GM23248 (cell line): ENCODE results near the gene POLA1. TPM values are rescaled to one million over a fixed set of nuclear protein-coding genes. Genes with fewer than 3 reads are reported as not detected.
A peak's percentile ranks its signal among the peaks of the same experiment; 100 is the strongest.

ENCODE experiments used
- DNase-seq: peaks from one replicate; pipeline ENCODE4 v3.0.0-alpha.2; 2015
- H2AFZ ChIP-seq: fragments of 200-600 bp; sonication (generic); 2 replicates; pipeline ENCODE4 v1.6.1; 2016; ENCODE audit warnings: antibody characterized with exemption
- H3F3A ChIP-seq: fragments of 200-600 bp; sonication (generic); 2 replicates; pipeline ENCODE4 v1.6.1; 2016; ENCODE audit warnings: mild to moderate bottlenecking, antibody characterized with exemption, mixed run types; ENCODE audit not compliant: insufficient read depth
- H3K27ac ChIP-seq: fragments of 200-600 bp; sonication (generic); 2 replicates; pipeline ENCODE4 v1.5.1; 2016; ENCODE audit warnings: mild to moderate bottlenecking
- H3K27me3 ChIP-seq: fragments of 200-600 bp; sonication (generic); replicated peaks from 2 replicates; pipeline ENCODE4 v1.6.1; 2016; ENCODE audit warnings: mild to moderate bottlenecking; ENCODE audit not compliant: insufficient read depth
- H3K36me3 ChIP-seq: fragments of 200-600 bp; sonication (generic); 2 replicates; pipeline ENCODE4 v1.6.1; 2016; ENCODE audit warnings: low read depth, mild to moderate bottlenecking
- H3K4me1 ChIP-seq: fragments of 200-600 bp; sonication (generic); 2 replicates; pipeline ENCODE4 v1.6.1; 2016; ENCODE audit warnings: mild to moderate bottlenecking; ENCODE audit not compliant: insufficient read depth
- H3K4me2 ChIP-seq: fragments of 200-600 bp; sonication (generic); one replicate; pipeline ENCODE4 v1.6.1; 2016; ENCODE audit warnings: mild to moderate bottlenecking; ENCODE audit not compliant: unreplicated experiment
- H3K4me3 ChIP-seq: fragments of 200-600 bp; sonication (generic); 2 replicates; pipeline ENCODE4 v1.5.1; 2016; ENCODE audit warnings: mild to moderate bottlenecking
- H3K79me2 ChIP-seq: fragments of 200-600 bp; sonication (generic); 2 replicates; pipeline ENCODE4 v1.6.1; 2016; ENCODE audit warnings: mild to moderate bottlenecking; ENCODE audit not compliant: insufficient read depth
- H3K9ac ChIP-seq: fragments of 200-600 bp; sonication (generic); 2 replicates; pipeline ENCODE4 v1.6.1; 2016; ENCODE audit warnings: mild to moderate bottlenecking
- H3K9me2 ChIP-seq: fragments of 200-600 bp; sonication (generic); 2 replicates; pipeline ENCODE4 v1.6.1; 2016; ENCODE audit warnings: mixed run types, mild to moderate bottlenecking, moderate library complexity; ENCODE audit not compliant: insufficient read depth
- H3K9me3 ChIP-seq: fragments of 200-600 bp; sonication (generic); one replicate; pipeline ENCODE4 v1.6.1; 2017; ENCODE audit warnings: low read depth
- H4K20me1 ChIP-seq: fragments of 200-600 bp; sonication (generic); 2 replicates; pipeline ENCODE4 v1.6.0; 2016; ENCODE audit not compliant: insufficient read depth
- EZH2 ChIP-seq: fragments of 200-600 bp; sonication (generic); IDR thresholded peaks from 2 replicates; pipeline ENCODE4 v1.6.1; 2018; ENCODE audit warnings: antibody characterized with exemption, mild to moderate bottlenecking; ENCODE audit not compliant: insufficient read depth, poor library complexity, severe bottlenecking
- EZH2phosphoT487 ChIP-seq: fragments of 200-600 bp; sonication (generic); IDR thresholded peaks from 2 replicates; pipeline ENCODE4 v1.6.1; 2018; ENCODE audit warnings: antibody characterized with exemption, moderate library complexity, mild to moderate bottlenecking, low read depth; ENCODE audit not compliant: insufficient read depth
- WGBS, 2 experiments: methylation state at CpG; one replicate each; pipeline ENCODE4 v1.1.6; 2015 to 2017; ENCODE audit warnings: low lambda C conversion rate in 2 of 2, low coverage in 1 of 2; ENCODE audit errors: missing lambda C conversion rate in 2 of 2; 5-methylcytosine and 5-hydroxymethylcytosine counted together
- in situ Hi-C: fragments of 300-500 bp; cut with MboI; formaldehyde crosslinking; loops from 2 replicates; pipeline ENCODE4 v1.15.0; 2020
- polyA plus RNA-seq: library from polyadenylated mRNA; unstranded; fragments of >200 nt; fragmentation: Nextera tagmentation; extraction: Ambion mirVana; gene quantifications from 2 replicates; pipeline ENCODE4 v1.2.1, GENCODE V29; 2016
- total RNA-seq: library from RNA; depleted of rRNA; stranded (reverse); fragments of >200 nt; shearing (Covaris generic); gene quantifications from 2 replicates; pipeline ENCODE4 v1.2.3, GENCODE V29; 2014

The POLA1 gene
- total and polyA plus RNA-seq, 2 experiments from 2014 or later: 4.1 to 6.7 TPM

GRCh38 chrX:24732766-24733500 lies 39.2 kb downstream of the POLA1 start:
- Histone ChIP-seq H3K9me3 (no peaks in the 10 kb centered on the region), H3K79me2 (no peaks in the 10 kb centered on the region), H3K9me2 (no peaks in the 10 kb centered on the region), H3K9ac (no peak overlapping the region), H3K4me2 (no peak overlapping the region), H3K27me3 (no peaks in the 10 kb centered on the region), H3K4me3 (no peak overlapping the region), H4K20me1 (no peaks in the 10 kb centered on the region), H2AFZ (no peak overlapping the region), H3F3A (no peaks in the 10 kb centered on the region), H3K27ac (no peak overlapping the region), H3K4me1 (no peaks in the 10 kb centered on the region), H3K36me3 (no peaks in the 10 kb centered on the region)
- in situ Hi-C loops: no loop called here
- TF ChIP-seq EZH2: no peak
- no peak for TF ChIP-seq EZH2phosphoT487
- DNase-seq: peak; percentile 3
- WGBS, 2 experiments: 58 to 61% methylated on average over 6 of the region's 6 CpGs

GRCh38 chrX:24741330-24741729 lies 47.6 kb downstream of the POLA1 start:
- WGBS, 2 experiments: 93 to 98% methylated on average over 3 of the region's 3 CpGs
- Histone ChIP-seq H3K9me3 (no peaks in the 10 kb centered on the region), H3K4me2 (no peak overlapping the region), H3K79me2 (no peaks in the 10 kb centered on the region), H3K27ac (no peak overlapping the region), H3K4me3 (no peak overlapping the region), H4K20me1 (no peaks in the 10 kb centered on the region), H3K9ac (no peak overlapping the region), H3K27me3 (no peaks in the 10 kb centered on the region), H3K9me2 (no peaks in the 10 kb centered on the region), H3K4me1 (no peaks in the 10 kb centered on the region), H2AFZ (no peak overlapping the region), H3F3A (no peaks in the 10 kb centered on the region), H3K36me3 (no peaks in the 10 kb centered on the region)
- no peak for DNase-seq
- TF ChIP-seq EZH2 (no peak), EZH2phosphoT487 (no peak)
- in situ Hi-C loops: no loop called here

GRCh38 chrX:24748196-24748595 lies 54.5 kb downstream of the POLA1 start:
- WGBS, 2 experiments: 94 to 99% methylated on average over 3 of the region's 3 CpGs
- Histone ChIP-seq H3K9ac (no peak overlapping the region), H4K20me1 (no peaks in the 10 kb centered on the region), H3K36me3 (no peaks in the 10 kb centered on the region), H3K4me3 (no peak overlapping the region), H3K4me1 (no peaks in the 10 kb centered on the region), H3K79me2 (no peaks in the 10 kb centered on the region), H2AFZ (no peak overlapping the region), H3K27ac (no peak overlapping the region), H3K4me2 (no peak overlapping the region), H3K9me3 (no peaks in the 10 kb centered on the region), H3K27me3 (no peaks in the 10 kb centered on the region), H3F3A (no peaks in the 10 kb centered on the region), H3K9me2 (no peaks in the 10 kb centered on the region)
- no peak for TF ChIP-seq EZH2phosphoT487
- no peak for TF ChIP-seq EZH2
- in situ Hi-C loops: no loop called here
- DNase-seq: no peak

GRCh38 chrX:24759786-24760185 lies 66.1 kb downstream of the POLA1 start:
- Histone ChIP-seq H3K9me3 (no peaks in the 10 kb centered on the region), H3K79me2 (no peaks in the 10 kb centered on the region), H4K20me1 (no peaks in the 10 kb centered on the region), H3K36me3 (no peaks in the 10 kb centered on the region), H3K9me2 (no peaks in the 10 kb centered on the region), H3K4me2 (no peak overlapping the region), H3F3A (0 out of 2 replicates have a peak, but pooled peaks cover 14% of the 10 kb centered on the region), H3K4me3 (no peak overlapping the region), H3K27me3 (no peaks in the 10 kb centered on the region), H3K4me1 (peaks cover 11% of the 10 kb centered on the region), H3K9ac (no peak overlapping the region), H2AFZ (no peak overlapping the region), H3K27ac (no peak overlapping the region)
- TF ChIP-seq EZH2 (no peak), EZH2phosphoT487 (no peak)
- WGBS, 2 experiments: 91 to 95% methylated on average over 2 of the region's 2 CpGs
- in situ Hi-C loops: no loop called here
- no peak for DNase-seq
